ENCODE data around the gene TCF7.

- TF ChIP-seq CTCF (IDR thresholded peaks at IDR 0.05) (no peak), ZFX (IDR thresholded peaks at IDR 0.05; ENCODE audit: borderline replicate concordance) (no peak)
These were observed 43.5 kb upstream of the TCF7 start for GRCh38 chr5:134070725-134071613.

All from 22Rv1 (cell line).